Measurements from ENCODE around the gene CHAC1.
A peak's percentile ranks its signal among the peaks of the same experiment; 100 is the strongest.

Gene CHAC1

GRCh38 chr15:40922608-40923005 lies 30.7 kb upstream of the CHAC1 start:
- H3K4me3 ChIP-seq (ENCODE audit: low read depth, low read length): no peak overlapping the region
- TF ChIP-seq CTCF (IDR thresholded peaks at IDR 0.05; ENCODE audit: low read depth, low read length, missing control alignments): no peak

GRCh38 chr15:40923551-40923950 lies 29.7 kb upstream of the CHAC1 start:
- no peak for DNase-seq (ENCODE audit: low read depth)
- TF ChIP-seq CTCF (IDR thresholded peaks at IDR 0.05; ENCODE audit: low read depth, low read length, missing control alignments): no peak
- no peak overlapping the region for H3K4me3 ChIP-seq (ENCODE audit: low read depth, low read length)

More at GRCh38 chr15:40922608-40923005, 30.7 kb upstream of the CHAC1 start:
- no peak for DNase-seq (ENCODE audit: low read depth)

- no peak for DNase-seq (ENCODE audit: low read depth)
- no peak overlapping the region for H3K4me3 ChIP-seq (ENCODE audit: low read depth, low read length)
- no peak for TF ChIP-seq CTCF (IDR thresholded peaks at IDR 0.05; ENCODE audit: low read depth, low read length, missing control alignments)
Measured at GRCh38 chr15:40925495-40925862, 27.8 kb upstream of the CHAC1 start.

- TF ChIP-seq CTCF (IDR thresholded peaks at IDR 0.05; ENCODE audit: low read depth, low read length, missing control alignments): no peak
- peak overlapping the region; percentile 3; the same call in 1 of the 2 replicates for H3K4me3 ChIP-seq (ENCODE audit: low read depth, low read length)
- DNase-seq (ENCODE audit: low read depth): no peak
Measured at GRCh38 chr15:40925863-40926658, 27.2 kb upstream of the CHAC1 start.

GRCh38 chr15:40926659-40927494 lies 26.4 kb upstream of the CHAC1 start:
- TF ChIP-seq CTCF (IDR thresholded peaks at IDR 0.05; ENCODE audit: low read depth, low read length, missing control alignments): no peak
- no peak overlapping the region for H3K4me3 ChIP-seq (ENCODE audit: low read depth, low read length)
- no peak for DNase-seq (ENCODE audit: low read depth)

GRCh38 chr15:40927495-40927872 lies 25.8 kb upstream of the CHAC1 start:
- TF ChIP-seq CTCF (IDR thresholded peaks at IDR 0.05; ENCODE audit: low read depth, low read length, missing control alignments): no peak
- no peak overlapping the region for H3K4me3 ChIP-seq (ENCODE audit: low read depth, low read length)
- DNase-seq (ENCODE audit: low read depth): no peak
